ENCODE data around the gene KCTD2.
A peak's percentile ranks its signal among the peaks of the same experiment; 100 is the strongest.
"Not testable (repeated sequence)": the region's sequence is repeated elsewhere in the genome, so short reads cannot be mapped to it uniquely, and the experiment has no call there.

Gene KCTD2

DNA sequence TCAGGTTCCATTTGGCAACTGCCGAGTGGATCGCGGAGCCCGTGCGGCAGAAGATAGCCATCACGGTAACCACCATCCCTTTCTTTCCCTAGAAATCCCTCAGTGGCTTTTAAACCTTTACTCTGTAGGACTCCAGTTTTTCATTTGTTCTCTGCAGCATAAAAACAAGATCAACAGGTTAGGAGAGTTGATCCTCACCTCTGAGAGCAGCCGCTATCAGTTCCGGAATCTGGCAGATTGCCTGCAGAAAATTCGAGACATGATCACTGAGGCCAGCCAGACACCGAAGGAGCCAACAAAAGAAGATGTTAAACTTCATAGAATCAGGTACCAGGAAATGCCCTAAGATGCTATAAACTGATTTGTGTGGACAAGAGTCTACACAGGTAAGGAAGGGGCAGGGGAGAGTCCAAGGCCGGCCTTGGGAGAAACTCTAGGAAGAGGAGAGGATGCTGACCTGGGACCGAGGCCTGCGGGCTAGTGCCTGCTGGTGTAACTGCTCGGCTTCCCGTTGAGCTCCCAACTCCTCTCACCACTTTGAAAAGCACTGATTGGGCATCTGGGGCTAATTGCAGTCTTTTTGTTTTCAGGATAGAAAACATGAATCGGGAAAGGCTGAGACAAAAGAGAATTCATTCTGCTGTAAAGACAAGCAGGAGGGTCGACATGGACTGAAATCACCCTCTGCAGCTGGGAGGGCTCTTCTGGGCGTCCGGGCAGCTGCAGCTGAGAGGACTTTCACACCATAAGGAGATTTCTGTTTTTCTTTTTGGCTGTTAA, 26.5 kb upstream of the KCTD2 start:
- DNase-seq (ENCODE audit: low read depth): no peak

DNA sequence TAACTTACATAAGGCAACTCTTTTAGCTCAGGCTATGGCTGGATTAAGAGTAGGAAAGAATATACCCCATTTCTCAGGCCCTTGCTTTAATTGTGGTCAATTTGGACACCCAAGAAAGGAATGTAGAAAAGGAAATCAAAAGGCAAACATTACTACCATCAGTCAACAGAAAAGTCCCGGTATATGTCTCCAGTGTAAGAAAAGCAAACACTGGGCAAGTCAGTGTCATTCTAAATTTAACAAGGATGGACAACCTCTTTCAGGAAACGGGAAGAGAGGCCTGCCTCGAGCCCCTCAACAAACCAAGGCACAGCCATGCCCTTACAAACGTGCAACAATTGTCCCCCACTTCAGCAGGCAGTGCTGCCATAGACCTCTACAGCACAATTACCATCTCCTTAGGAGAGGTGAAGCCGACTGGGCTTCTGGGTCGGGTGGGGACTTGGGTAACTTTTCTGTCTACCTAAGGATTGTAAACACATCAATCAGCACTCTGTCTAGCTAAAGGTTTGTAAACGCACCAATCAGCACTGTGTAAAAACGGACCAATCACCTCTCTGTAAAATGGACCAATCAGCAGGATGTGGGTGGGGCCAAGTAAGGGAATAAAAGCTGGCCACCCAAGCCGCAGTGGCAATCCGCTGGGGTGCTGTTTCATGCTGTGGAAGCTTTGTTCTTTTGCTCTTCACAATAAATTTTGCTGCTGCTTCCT, 22.2 kb upstream of the KCTD2 start:
- DNase-seq (ENCODE audit: low read depth): no peak

DNA sequence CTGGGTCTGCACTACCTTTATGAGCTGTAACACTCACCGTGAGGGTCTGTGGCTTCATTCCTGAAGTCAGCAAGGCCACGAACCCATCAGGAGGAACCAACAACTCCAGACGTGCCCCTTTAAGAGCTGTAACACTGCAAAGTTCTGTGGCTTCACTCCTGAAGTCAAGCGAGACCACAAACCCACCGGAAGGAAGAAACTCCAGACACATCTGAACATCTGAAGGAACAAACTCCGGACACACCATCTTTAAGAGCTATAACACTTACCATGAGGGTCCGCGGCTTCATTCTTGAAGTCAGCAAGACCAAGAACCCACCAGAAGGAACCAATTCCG, 21.7 kb upstream of the KCTD2 start:
- not testable (repeated sequence) for DNase-seq (ENCODE audit: low read depth)

- not testable (repeated sequence) for DNase-seq (ENCODE audit: low read depth)
Observed at GRCh38 chr17:75026650-75027049, 20.4 kb upstream of the KCTD2 start.

DNA sequence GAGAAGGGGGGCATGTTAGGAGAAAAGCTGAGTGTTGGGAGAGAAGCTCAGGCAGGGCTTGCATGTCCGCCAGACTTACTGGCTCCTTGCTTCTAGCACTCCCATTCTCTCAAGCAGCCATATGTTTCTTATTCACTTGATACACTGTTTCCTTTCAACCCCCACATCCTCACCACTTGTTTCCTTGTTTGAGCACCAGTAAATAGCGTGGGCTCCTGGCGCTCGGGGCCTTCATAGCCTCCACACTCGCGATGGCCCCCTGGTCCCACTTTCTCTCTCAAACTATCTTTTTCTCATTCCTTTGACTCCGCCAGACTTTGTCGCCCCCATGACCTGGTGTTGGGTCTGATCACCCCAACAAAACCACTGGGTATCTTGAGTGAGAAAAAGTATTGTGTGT, 16.9 kb upstream of the KCTD2 start:
- no peak for DNase-seq (ENCODE audit: low read depth)

DNA sequence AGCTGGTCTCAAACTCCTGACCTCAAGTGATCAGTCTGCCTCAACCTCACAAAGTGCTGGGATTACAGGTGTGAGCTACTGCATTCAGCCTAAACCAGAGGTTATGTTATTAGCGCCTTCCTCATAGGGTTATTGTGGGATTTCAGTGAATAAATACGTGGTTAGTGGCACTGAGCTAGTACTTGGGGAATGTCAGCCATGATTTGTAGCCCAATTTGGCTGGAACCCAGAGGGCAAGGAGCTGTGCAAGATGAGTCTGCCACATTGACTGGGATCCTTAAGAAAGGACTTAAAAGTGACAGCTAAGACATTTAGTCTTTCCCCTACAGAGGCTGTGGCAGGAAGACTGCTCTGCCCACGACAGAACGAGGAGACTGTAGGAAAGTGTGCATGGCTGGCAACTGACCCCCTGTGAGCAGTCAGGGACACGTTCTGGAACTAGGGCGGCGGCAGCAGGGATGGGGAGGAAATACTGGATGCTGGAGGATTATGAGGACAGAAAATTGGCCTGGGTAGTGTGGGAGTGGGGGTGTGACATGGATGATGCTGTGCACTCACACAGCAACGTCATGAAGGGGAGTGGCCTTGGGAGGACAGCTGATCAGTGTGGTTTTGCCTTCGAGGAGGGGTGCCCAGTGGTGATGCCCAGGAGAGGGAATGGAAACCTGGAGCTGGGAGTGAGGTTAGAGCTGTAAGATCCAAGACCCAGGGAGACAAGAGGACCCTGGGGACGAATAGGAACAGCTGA, 14.9 kb upstream of the KCTD2 start:
- peak; percentile 41 for DNase-seq (ENCODE audit: low read depth)

GRCh38 chr17:75032720-75033280, 14.2 kb upstream of the KCTD2 start:
- no peak for DNase-seq (ENCODE audit: low read depth)

DNA sequence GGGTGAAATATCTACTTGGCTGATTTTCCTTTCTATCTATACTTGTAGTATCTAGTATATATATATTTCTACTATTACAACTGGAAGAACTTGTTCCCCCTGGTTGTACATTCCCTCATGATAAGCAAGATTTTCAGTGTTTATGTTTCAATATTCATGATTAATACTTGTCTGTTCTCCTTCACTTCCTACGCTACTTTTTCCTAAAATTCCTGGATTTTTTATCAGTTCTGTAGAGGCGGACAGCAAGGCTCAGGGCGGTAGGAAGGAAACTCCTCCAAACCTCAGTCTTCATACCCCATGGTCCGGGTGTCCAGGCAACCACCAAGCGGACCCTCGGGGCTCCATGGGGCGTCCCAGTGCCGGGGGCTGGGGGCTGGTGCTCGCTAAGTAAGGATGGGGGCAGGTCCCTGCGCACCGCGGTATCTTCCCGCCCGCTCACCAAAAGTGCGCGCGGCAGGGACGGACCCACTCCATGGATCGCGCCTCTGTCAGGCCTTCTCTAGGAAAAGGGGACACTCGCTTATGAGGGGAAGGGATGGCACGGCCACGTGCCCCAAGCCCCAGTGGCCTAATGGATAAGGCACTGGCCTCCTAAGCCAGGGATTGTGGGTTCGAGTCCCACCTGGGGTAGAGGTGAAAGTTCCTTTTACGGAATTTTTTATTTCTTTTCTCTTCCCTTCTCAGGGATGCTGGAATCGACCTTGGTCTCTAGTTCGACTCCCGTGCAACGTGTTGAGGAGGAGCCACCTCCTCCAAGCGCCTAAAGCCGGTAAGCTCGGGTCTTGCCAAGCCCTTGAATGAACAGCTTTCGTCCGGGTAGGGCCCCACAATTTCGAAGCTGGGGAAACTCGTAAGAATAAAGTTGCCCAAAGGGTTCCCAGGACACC, 13.4 kb upstream of the KCTD2 start:
- peak; percentile 88 for DNase-seq (ENCODE audit: low read depth)

DNA sequence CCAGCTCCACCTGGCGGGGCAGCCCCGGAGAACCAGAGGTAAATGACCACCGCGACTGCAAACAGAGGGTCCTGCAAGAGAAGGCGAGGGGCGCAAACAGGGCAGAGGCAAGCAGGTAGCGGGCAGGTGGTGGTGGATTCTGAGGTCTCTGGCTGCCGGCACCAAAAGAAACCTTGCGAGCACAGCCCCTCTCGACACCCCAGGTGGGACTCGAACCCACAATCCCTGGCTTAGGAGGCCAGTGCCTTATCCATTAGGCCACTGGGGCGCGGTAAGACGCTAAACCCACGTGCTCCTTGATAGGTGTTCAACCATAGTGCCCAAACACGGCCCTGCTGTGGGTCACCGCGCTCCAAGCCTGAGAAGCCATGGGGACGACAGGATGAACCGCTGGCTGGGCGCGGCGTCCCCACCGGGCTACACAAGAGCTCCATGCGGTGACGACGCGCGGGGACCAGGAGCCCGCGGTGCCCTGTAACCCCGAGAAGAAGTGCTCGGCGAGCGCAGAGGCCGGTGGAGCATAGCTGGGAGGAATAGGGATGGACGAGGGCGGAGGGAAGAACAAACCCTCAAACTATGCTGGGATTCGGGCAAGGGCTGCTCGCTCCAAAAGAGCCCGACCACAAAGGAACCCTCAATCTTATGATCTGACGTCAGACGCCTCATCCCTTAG, 12.7 kb upstream of the KCTD2 start:
- peak; percentile 73 for DNase-seq (ENCODE audit: low read depth)

DNA sequence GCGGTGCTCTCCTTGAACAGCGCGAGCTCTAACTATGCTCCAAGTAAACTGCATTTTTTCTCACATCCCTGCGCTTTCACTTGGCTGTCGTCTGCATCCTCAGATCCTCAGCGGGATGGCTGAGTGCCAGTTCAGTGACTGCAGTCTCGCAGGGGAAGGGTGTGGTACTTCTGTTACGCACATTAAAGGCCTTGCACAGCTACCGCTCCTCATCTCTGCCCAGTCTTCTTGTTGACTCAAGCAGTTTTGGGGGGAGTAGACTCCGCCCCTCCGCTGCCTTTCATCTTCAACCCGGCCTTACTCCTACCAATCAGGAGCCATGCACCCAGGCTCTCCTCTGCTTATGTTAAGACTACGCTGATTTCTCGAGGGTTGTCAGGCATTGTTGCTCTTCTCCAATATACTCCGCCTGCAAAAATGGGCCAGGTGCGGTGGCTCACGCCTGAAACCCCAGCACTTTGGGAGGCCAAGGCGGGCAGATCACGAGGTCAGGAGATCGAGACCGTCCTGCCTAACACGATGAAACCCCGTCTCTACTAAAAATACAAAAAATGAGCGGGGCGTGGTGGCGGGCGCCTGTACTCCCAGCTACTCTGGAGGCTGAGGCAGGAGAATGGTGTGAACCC, 10.3 kb upstream of the KCTD2 start:
- peak; percentile 65 for DNase-seq (ENCODE audit: low read depth)

DNA sequence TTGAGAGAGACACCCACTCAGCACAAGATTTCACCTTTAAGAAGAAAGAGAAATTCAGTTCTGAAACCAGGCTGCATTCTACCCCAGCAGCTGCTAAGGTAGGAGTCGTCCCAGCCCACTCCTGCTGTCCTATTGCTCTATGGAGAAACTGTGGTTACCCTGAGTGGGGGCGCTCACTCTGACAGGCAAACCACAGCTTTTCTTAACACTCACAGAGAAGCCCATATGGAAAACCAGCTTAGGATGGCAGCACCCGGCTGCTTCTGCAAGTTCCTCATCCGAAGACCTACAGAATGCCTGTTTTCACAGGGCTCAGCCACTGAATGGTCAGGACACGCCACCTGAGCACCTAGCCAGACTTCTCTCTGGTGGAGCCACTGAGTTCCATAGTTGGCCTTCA, 7.8 kb upstream of the KCTD2 start:
- no peak for DNase-seq (ENCODE audit: low read depth)

DNA sequence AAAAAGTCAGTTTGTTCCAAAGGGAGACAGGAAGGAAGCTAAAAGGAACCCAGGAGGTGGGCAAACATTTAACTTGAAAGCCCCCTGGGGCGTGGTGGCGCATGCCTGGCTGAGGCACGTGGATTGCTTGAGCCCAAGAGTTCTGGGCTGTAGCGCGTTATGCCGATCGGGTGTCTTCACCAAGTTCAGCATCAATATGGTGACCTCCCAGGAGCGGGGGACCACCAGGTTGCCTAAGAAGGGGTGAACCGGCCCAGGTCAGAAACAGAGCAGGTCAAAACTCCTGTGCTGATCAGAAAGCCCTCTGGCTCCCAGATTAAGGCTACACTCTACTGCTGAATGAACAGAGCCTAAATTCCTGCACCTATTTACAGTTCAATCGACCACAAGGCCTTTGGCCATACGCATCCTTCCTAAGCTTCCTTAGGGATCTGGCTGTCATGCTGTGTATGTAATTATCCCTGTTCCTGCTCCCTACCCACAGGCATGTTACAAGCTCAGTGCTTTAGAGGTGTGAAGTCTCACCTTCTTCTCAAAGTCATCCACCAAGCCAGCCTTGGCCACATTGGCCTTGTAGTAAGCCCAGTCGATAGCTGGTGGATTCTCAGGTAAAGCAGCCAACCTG, 5.3 kb upstream of the KCTD2 start:
- DNase-seq (ENCODE audit: low read depth): no peak

GRCh38 chr17:75043789-75044188, 3.2 kb upstream of the KCTD2 start:
- not testable (repeated sequence) for DNase-seq (ENCODE audit: low read depth)

GRCh38 chr17:75044716-75045115, 2.3 kb upstream of the KCTD2 start:
- no peak for DNase-seq (ENCODE audit: low read depth)

GRCh38 chr17:75045946-75046406, 1.0 kb upstream of the KCTD2 start:
- not testable (repeated sequence) for DNase-seq (ENCODE audit: low read depth)

DNA sequence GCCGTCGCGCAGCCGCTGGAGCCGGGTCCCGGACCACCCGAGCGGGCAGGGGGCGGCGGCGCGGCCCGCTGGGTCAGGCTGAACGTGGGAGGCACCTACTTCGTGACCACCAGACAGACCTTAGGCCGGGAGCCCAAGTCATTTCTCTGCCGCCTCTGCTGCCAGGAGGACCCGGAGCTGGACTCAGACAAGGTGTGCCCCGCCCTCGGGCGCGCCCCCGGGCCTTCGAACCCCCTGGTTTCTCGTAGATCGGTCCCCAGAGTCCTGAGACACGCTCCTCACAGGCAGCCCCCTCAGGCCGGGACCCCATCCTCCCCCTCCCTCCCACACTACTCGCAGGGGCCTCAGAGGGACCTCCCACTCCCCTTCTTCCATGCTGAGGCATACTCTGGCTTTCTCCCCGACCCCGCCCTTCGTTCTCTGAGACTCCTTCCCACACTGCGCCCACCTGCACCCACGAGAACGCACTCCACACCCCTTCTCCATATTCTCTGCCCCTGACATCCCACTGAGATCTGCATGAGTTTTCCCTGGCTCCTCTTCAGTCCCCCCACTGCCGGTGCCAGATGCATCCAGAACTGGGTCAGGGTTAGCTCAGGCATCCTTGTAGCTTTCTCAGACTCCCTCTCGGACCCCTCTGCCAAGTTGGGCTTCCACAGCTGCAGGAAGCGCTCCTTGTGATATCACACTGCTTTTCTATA, 523 bp downstream of the KCTD2 start:
- DNase-seq (ENCODE audit: low read depth): no peak

- DNase-seq (ENCODE audit: low read depth): no peak
Observed at GRCh38 chr17:75048249-75048878, 1.3 kb downstream of the KCTD2 start.

GRCh38 chr17:75049057-75049456, 2.0 kb downstream of the KCTD2 start:
- no peak for DNase-seq (ENCODE audit: low read depth)

DNA sequence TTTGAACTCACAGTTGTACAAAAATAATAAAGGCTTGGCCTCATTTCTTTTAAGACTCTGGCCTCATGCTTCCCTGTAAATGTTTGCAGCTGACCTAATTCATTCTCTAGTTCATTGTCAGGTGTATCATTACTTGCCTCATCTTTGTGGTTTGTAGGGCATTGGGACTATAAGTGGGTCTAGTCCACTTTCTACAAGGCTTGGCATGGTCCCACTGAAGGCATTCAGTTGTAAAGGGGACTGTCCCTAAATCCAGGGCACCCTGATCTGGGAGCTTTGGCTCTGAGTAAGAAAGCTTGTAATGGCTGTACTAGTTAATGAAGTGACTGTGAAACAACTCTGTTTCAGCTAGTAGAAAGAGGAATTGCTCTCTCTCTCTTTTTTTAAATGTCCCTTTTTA, 2.7 kb downstream of the KCTD2 start:
- no peak for DNase-seq (ENCODE audit: low read depth)
